Activated CD8-positive, alpha-beta memory T cell treated with anti-CD3 and anti-CD28 coated beads, Interleukin-2, amount 50 U/mL, for 4 hours (primary cell): ENCODE results near the gene GALNT2.

Experiments
- DNase-seq: peaks from one replicate; pipeline ENCODE4 v3.0.0-alpha.2; 2020

The GALNT2 gene

DNA sequence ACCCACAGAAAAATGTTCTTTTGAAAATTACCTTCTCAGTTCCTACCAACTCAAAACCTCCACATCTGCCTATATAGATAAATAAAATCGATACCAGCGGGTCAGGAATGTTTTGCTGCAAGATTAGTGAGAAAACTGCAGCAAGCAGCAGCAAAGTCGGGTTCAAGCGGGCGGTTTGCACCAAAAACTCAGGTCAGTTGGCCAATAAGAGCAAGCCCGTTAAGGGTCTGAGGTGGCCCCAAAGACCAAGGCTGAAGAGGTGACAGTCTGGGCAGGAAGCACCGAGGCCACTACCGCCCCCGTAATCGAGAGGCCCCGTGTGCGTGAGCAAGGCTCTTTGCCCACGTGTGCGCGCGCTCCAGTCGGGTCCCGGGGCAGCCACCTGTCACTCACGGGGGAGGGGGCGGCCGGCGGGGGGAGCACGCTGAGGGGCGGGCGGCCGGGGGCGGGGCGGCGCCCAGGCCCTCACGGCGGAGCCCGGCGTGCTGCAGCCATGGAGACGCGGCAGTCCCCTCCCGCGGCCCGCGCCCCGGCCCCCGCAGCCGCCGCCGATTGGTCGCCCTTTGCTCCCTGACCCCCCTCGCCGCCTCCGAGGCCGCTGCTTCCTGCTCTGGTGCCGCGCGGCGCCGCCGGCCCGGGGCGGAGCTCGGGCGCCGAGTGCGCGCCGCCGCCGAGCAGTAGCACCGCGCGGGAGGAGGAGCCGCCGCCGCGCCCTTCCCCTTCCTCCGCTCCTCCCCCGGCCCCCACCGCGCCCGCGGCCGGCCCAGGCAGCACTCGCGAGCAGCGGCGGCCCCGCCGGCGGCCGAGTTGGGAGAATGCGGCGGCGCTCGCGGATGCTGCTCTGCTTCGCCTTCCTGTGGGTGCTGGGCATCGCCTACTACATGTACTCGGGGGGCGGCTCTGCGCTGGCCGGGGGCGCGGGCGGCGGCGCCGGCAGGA is at the start of gene GALNT2:
Gene GALNT2 (plus strand): TSS at position 773 of the 939 bp plus-strand sequence. CDS start 43 bp downstream, at position 816.
- peak; percentile 88 for DNase-seq

DNA sequence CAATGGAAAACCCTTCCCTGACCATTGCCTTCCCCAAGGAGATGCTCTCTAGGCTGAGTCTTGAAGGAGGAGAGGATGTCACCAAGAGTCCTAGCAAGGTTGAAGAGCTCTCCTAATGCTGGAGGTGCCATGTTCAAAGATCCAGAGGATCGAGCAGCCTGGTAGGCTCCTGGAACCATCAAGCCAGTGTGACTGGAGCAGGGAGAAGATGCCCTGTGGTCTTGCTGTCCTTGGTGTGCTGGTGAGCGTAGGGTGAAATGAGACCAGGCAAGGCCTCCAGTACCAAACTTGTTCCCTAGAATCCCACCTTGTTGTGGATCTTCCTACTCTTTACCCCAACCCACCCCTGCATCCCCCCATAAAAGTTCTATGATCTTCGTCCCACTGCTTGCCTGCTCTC is 46.6 kb upstream of the GALNT2 start:
- DNase-seq = no peak

DNA sequence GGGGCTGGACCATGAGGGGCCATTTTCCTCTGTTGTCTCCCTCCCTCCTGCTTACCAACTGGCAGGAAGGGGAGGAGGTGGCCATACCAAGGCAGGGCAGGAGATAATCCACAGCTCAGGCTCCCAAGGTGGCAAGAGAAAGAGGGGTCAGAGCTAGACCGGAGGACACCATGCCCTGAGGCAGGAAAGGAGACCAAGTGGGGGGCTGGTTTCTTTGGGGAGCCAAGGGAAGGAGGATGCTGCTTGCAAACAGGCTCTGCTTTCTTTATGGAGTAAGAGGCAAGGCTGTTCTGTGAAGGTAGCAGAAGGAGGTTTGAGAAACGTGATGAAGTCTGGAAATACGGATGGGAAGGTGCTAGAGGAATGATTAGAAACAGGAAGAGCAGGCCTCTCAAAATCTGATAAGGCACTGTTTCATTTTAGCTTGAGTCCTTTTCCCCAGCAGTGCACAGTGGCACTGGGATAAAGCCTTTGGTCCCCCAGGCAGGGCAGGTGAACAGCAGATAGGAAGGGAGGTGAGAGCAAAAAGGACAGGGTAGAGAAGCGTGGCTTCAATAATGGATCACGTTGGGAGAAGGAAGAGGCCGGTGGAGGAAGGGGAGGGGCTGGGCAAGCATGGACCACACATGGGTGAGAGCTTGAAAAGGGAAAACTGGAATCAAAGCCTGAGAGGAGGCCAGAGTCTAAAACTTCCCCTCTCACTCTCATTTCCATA is 44.2 kb upstream of the GALNT2 start:
- DNase-seq = no peak

DNA sequence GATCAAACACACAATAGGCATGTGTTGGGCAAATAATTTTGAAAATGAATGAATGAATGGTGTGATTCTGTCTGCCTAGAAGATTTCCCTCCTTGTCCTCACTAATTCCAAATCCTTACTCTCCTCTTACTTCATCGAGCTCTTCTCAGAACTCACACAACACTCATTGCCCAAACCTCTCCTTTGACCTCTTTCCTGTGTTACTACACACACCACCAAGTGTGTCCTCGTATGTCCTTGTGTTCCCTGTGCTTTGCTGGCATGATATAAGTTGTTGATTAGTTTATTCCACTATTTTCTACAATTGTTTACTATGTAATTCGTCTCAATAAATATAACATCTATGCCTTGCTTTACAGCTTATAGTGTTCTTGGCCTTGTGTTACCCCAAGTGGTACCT is 41.4 kb upstream of the GALNT2 start:
- DNase-seq = no peak

DNA sequence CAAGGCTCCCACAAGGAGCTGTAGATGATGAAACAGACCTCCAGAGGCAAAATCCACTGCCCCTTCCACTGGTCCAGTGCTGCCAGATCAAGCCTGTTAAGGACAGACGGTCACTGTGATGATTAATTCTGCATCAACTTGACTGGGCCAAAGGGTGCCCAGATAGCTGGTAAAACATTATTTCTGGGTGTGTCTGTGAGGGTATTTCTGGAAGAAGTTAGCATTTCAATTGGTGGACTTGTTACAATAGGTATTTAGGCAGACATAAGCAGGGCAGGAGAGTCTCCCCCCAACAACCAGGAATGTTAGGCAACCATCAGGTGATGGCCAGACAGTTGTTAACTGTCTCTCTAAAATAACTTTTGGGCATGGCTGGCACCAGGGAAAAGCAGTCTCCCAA is 40.9 kb upstream of the GALNT2 start:
- DNase-seq = no peak

DNA sequence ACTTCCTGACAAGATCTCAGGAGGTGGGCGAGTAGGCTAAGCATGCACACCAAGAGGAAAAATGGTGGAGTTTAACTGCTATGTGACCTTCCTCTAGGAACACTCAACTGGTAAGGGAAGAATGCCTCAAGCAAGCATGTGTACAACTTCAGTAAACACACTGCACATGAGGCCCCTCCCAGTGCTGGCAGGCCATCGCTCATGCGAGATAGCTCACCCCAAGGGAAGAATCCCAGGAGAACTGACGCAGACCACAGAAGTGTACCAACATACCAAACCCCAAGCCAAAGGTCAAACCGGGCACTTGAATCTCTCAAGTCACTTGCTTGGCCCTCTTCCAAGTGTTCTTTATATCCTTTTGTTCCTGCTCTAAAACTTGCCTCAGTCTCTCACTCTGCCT is 40.5 kb upstream of the GALNT2 start:
- no peak for DNase-seq

DNA sequence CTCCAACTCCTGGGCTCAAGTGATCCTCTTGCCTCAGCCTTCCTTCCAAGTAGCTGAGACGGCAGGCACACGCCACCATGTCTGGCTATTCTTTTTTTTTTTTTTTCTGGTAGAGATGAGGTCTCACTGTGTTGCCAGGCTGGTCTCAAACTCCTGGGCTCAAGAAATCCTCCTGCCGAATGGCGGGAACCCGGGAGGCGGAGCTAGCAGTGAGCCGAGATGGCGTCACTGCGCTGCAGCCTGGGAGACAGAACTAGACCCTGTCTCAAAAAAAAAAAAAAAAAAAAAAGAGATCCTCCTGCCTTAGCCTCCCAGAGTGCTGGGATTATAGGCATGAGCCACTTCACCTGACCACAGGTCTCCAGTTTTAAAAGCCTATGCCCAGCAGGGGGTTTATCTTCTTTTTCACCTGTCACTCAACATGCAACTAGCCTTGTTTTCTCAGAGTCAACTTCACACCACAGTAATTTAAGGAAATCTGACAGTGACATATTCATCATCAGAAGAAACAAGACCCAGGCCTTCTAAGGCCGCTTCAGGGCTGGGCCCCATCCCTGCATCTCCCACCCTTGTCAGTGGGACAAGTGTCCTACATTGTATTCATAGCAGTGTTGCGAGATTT is 38.3 kb upstream of the GALNT2 start:
- DNase-seq = no peak

DNA sequence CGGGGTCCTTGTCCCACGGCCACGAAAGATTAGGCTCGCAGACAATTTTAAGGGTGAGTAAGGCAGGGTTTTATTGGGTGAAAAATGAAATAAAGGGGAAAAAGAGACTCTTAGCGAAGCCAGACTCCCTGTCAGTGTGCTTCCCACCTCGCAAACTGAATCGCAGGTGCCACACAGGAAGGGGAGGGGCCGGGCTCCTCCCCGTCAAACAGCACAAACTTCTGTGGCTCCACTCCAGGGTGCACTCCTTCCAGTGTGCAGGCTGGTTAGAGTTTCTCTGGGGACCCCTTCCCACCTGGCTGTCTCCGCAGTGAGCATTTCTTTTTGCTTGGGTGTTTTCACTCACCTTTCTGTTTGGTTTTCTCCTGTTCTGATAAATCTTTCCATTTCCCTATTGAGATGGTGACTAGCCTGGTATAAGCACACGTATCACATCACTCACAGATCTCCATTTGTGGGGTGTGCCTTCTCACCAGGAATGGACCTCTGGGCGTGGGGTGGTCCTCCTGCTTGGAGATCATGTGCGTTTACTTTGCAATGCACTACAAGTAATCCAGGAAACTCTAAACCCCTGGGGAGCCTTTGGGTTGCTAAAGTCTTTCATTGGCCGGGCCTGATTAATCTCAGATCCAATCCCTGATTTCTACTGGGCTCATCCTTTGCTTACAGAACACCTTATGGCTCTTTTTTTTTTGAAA is 37.6 kb upstream of the GALNT2 start:
- DNase-seq = no peak

DNA sequence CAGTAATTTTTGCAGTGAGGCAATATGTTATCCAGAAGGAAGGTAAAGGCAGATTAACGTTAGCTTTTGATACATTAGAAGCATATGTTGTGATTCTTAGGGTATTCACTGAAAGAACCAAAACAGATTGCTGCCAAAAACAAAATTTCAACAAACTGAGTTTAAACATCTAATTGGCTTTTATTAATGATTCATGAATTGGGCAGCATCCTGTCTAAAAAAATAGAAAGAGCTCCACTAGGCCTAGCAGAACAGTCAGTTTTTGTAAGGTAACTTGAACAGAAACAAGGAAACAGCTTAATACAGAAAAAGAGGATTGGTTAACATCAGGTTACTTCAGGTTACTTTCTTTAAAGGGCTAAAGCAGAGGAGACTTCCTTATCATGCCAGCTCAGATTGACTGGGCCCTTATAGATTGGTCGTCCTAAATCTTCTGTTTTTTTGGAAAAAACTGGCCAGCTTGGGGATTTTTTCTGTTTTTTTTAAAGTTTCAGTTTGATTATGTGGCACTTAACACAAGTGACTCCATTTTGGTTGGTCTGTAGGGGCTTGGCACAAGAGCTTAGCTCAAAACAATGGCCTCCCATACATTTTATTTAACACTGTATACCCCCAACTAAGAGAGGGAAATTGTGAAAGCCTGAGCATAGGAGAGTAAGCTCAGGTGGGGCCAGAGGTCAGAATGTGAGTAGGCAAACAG is 36.8 kb upstream of the GALNT2 start:
- no peak for DNase-seq

DNA sequence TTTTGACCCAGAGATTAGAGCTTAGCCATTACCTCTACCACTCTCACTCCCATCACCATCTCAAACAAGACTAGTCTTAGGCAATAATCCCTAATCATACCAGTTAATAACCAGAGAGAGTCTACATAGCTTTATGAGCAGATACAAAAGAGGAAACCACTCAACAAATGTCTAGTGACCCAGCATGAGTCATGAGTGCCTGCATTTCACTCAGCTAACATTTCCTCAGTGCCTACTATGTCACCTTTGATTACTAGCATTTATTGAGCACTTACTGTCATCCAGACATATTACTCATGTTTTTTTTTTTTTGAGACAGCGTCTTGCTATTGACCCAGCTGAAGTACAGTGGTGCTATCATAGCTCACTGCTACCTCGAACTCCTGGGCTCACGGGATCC is 35.9 kb upstream of the GALNT2 start:
- no peak for DNase-seq

DNA sequence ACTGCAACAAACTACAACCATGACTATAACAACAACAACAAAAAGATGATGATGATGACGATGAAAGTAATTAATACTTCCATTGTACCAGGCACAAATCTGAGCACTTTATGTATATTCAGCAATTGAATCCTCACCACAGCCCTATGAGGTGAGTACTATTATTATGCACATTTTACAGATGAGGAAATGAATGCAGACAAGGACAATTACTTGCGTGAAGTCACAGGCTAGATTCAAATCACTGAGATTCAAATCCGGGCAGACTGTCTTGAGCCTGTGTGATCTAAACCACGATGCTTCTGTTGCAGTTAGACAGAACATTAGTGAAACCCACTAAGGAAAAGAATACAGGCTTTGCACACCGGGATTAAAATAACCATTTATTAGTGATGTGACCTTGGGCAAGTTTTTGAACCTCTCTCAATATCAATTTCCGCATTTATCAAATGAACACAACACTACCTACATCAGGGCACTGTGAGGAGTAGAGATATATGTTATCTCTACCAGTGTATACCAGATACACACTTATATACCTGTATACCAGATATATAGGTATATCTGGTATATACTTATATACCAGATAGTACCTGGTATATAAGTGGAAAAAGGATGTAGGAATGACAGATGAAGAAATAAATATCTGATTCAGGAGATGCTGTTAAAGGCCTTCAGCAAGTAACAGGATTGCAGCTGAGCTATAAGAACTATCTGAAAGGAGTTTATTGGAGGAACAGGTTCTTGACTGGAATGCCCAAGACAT is 34.3 kb upstream of the GALNT2 start:
- no peak for DNase-seq

DNA sequence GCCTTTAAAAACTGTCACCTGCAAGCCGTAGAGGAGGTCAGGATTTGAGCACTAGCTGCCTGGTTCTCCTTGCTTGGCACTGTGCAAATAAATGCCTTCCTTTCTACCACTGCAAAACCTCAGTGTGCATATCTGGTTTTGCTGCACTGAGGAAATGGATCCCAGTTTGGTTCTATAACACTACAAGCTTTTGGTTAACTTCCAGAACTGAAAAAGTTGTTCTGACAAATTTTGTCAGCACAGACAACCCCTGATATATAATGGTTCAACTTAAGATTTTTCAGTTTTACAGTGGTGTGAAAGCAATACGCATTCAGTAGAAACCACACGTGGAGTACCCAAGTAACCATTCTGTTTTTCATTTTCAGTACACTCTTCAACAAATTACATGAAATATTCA is 29.8 kb upstream of the GALNT2 start:
- no peak for DNase-seq

DNA sequence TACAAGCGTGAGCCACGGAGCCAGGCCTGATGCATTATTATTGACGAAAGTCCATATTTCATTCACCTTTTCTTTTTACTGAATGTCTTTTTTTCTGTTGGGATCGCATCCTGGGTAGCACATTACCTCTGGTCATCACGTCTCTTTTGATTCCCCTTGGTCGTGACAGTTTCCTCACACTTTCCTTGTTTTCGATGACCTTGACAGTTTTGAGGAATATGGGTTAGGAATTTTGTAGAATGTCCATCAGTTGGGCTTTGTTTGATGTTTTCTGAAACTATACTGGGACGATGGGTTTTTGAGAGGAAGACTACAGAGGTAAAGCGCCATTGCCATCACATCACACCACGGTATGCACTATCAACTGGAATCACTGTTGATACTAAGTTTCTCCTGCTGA is 26.6 kb upstream of the GALNT2 start:
- DNase-seq = no peak

DNA sequence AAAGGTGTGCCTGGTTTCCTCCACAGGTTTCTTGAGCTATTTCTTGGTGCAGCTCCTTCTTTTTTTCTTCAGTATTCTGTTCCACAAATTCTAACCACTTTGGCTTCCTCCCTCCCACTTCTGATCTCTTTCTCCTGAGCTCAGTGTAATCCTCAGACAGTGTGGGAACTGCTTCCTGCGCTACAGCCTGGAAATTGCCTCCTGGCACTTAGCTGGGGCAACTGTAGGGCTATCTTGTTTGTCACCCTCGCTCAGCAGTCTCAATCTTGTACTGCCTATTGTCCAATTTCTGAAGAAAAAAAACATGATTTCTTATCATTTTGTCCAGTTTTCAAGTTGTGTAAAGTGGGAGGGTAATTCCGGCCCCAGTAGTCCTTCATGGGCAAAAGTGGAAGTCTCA is 24.0 kb upstream of the GALNT2 start:
- no peak for DNase-seq

DNA sequence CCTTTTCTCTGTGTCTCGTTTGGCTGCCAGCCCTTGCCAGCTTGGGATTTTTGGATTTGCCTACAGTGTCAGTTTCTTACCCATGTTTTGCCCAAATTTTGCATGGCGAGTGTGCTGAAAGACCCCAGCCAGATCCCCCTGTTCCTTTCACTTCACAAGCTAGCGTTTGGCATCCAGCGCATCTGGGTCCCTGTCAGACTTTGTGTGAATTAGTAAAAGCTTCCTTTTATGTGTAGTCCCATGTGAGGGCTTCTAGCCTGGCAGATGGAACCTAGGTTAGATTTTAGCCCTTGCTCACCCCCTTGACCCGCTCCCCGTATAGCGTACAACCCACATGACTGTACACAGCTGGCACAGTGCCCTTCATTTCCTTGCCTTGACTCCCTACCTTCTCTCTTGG is 22.3 kb upstream of the GALNT2 start:
- DNase-seq = no peak

DNA sequence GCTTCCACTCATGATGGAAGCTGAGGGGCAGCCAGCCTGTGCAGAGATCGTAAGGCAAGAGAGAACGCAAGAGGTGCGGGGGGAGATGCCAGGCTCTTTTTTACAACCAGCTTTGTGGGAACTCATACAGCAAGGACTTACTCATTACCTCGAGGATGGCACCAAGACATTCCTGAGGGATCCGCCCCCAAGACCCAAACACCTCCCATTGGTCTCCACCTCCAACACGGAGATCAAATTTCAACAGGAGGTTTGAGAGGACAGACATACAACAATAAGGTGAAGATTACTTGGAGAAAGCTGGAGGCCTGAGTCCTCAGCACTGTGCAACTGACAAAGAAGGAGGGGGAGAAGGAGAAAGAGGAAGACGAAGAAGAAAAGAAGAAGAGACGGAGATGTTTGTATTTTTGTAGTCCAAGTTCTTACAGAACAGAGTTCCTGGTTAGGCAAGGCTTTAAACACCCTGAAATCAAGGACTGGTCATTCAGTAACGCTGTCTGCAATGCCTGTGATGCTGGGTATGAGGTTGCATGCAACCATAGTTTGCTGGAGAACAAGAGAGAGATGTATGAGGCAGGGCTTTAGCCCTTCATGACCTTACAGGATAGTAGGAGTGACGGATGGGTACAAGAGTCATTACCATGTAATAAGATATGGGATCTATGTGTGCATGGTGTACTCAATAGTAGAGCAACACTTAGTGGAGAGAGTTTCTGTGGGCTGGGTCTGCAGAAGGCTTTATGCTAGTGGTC is 19.7 kb upstream of the GALNT2 start:
- no peak for DNase-seq

DNA sequence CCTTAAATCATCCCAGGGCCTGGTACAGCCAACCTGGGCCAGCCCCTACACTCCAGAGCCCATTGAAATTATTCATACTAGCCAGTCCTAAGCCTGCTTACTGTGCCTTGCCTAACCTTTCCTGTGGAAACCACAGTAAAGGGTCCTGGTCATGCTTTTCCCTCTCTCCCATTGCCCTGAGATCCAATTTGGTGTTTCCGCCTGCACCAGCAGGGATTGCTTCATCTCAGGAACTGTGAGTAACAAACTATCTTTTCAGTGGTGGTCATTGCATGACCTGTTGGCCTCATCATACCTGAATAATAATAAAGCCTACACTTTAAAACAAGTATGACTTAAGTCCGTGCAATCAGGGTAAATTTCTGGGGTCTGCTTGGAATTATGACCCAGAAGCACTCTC is 18.7 kb upstream of the GALNT2 start:
- no peak for DNase-seq

DNA sequence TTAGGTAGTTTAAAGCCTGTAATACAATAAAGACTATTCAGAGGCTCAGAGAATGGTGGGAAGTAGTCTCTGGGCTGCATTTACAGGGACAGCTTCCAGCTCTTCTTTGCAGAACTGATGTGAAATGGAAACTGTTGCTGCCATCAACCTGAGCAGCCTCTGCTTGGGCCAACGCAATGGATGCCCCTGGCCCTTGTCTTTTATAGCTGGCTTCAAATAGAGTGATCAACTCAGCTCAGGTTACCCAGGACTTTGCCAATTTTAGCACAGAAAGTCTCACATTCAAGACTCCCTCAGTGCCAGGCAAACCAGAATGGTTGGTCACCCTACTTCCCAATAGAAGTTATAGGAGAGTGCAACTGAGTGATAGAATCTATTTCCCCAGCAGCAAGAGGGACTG is 18.1 kb upstream of the GALNT2 start:
- no peak for DNase-seq

DNA sequence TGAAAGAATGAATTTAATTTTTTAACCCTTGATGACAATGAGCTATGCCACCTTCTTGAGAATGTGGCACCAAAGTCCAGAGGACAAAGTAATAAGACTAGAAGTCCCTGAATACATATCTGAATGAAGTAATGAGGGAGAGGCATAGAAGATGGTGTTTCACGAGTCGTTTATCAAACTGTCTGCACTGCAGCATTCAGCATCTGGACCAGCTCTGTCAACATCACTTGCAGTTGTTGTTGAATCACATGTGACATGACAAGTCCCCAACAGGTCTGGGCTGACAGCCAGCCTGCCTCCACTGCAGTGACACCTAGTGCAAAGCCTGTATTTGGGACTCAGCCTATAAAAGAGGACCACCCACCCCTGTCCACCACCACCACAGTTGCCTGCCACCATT is 17.3 kb upstream of the GALNT2 start:
- no peak for DNase-seq

DNA sequence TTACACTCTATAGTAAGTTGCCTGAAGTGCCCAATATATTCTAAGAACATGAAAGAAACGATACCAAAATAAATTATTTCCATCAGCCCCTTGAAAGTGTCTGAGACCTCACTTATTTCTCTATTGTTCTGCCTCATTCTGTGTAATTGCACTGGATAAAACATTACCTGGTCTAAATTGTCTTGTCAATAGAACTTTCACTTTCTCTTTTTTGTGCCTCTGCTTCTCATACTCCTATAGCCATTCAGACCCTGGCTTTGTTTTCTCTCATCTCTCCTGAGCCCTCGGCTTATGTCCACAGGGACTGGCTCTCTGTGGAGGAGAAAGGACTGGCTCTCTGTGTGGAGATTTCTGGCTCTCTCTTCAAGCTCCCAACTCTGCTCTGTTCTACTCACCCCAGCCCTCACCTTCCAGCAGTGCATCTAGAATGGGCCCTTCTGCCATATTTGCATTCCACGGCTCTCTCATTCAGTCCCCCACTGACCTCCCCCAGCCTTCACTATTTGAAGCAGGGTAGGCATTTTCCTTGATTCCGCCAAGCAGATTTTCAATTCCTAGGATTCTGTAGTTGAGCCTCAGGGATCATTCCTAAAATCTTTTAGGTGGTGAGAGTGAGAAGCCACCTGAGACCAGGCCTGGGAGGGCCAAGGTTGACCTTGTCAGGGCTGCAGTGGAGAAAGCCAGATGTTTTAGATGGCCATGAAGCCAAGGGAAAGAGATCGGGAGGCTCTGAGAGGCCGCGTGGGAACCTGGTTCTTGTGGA is 15.9 kb upstream of the GALNT2 start:
- DNase-seq = no peak
